Hematopoietic multipotent progenitor cell treated with erythropoietin and hydrocortisone succinate and interleukin-3 and kit ligand, for 17 days (in vitro differentiated cells): Measurements from ENCODE around the gene FOS.
A peak's percentile ranks its signal among the peaks of the same experiment; 100 is the strongest.
"Not testable (repeated sequence)": the region's sequence is repeated elsewhere in the genome, so short reads cannot be mapped to it uniquely, and the experiment has no call there.

Experiments
- DNase-seq: peaks from one replicate; pipeline ENCODE4 v3.0.0-alpha.2; 2015; ENCODE audit warnings: low spot score

Gene FOS

DNA sequence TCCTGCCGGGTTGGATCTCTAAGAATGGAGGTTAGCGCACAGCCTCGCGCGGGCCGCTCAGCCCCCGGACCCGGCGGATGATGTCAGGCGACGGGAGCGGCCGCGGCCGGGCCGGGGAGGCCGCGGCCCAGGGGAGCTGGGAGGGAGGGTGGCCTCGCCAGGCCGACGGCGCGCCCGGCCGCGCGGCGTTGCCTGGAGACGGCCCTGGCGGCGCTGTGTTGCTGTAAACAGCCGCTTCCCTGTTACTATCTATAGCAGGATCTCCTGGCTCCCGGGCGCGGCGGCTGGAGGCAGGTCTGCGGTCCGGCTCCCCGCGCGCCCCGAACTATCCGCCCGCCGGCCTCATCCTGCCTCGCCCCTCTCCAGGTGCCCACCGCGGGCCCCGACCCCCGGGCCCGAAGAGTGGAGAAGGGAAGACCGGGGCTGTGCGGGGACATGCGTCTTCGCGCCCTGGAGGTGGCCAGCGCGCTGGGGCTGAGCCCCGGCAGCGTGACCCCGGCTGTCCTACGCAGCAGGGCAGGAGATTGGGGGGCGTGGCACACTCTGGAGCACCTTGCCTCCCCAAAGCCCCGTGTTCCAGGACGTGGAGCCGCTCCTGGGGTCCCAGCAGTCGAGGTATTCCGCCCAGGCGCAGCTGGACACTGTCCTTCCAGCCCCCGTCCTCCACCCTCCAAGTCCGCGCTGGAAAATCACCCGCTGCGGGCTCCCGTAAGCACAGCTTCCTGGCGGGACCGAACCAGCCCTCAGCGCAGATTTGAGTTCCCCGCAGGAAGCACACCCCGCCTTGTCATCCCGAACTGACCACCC lies 1.4 kb upstream of the FOS start:
- peak; percentile 90 for DNase-seq

DNA sequence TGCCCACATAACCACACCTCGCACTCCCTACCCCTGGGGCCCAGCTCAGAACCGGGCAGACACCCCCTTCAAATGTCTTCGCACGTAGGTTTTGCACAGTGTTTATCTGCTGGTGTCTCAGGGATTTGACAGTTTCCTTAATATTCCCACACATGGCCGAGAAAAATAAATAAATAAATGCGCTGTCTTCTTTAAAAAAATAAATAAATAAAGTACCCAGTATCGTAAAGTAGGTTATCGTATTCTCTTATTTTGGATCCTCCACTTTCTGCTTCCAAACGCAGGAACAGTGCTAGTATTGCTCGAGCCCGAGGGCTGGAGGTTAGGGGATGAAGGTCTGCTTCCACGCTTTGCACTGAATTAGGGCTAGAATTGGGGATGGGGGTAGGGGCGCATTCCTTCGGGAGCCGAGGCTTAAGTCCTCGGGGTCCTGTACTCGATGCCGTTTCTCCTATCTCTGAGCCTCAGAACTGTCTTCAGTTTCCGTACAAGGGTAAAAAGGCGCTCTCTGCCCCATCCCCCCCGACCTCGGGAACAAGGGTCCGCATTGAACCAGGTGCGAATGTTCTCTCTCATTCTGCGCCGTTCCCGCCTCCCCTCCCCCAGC lies 710 bp upstream of the FOS start:
- peak; percentile 58 for DNase-seq

DNA sequence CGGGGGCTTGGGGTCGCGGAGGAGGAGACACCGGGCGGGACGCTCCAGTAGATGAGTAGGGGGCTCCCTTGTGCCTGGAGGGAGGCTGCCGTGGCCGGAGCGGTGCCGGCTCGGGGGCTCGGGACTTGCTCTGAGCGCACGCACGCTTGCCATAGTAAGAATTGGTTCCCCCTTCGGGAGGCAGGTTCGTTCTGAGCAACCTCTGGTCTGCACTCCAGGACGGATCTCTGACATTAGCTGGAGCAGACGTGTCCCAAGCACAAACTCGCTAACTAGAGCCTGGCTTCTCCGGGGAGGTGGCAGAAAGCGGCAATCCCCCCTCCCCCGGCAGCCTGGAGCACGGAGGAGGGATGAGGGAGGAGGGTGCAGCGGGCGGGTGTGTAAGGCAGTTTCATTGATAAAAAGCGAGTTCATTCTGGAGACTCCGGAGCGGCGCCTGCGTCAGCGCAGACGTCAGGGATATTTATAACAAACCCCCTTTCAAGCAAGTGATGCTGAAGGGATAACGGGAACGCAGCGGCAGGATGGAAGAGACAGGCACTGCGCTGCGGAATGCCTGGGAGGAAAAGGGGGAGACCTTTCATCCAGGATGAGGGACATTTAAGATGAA lies 630 bp downstream of the FOS start:
- DNase-seq, result peak; percentile 85

DNA sequence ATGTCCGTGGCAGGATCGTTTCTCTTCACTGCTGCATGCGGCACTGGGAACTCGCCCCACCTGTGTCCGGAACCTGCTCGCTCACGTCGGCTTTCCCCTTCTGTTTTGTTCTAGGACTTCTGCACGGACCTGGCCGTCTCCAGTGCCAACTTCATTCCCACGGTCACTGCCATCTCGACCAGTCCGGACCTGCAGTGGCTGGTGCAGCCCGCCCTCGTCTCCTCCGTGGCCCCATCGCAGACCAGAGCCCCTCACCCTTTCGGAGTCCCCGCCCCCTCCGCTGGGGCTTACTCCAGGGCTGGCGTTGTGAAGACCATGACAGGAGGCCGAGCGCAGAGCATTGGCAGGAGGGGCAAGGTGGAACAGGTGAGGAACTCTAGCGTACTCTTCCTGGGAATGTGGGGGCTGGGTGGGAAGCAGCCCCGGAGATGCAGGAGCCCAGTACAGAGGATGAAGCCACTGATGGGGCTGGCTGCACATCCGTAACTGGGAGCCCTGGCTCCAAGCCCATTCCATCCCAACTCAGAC lies 1.2 kb downstream of the FOS start:
- no peak for DNase-seq

DNA sequence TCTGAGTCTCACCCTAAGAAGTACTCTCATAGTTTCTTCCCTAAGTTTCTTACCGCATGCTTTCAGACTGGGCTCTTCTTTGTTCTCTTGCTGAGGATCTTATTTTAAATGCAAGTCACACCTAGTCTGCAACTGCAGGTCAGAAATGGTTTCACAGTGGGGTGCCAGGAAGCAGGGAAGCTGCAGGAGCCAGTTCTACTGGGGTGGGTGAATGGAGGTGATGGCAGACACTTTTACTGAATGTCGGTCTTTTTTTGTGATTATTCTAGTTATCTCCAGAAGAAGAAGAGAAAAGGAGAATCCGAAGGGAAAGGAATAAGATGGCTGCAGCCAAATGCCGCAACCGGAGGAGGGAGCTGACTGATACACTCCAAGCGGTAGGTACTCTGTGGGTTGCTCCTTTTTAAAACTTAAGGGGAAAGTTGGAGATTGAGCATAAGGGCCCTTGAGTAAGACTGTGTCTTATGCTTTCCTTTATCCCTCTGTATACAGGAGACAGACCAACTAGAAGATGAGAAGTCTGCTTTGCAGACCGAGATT lies 1.7 kb downstream of the FOS start:
- no peak for DNase-seq

DNA sequence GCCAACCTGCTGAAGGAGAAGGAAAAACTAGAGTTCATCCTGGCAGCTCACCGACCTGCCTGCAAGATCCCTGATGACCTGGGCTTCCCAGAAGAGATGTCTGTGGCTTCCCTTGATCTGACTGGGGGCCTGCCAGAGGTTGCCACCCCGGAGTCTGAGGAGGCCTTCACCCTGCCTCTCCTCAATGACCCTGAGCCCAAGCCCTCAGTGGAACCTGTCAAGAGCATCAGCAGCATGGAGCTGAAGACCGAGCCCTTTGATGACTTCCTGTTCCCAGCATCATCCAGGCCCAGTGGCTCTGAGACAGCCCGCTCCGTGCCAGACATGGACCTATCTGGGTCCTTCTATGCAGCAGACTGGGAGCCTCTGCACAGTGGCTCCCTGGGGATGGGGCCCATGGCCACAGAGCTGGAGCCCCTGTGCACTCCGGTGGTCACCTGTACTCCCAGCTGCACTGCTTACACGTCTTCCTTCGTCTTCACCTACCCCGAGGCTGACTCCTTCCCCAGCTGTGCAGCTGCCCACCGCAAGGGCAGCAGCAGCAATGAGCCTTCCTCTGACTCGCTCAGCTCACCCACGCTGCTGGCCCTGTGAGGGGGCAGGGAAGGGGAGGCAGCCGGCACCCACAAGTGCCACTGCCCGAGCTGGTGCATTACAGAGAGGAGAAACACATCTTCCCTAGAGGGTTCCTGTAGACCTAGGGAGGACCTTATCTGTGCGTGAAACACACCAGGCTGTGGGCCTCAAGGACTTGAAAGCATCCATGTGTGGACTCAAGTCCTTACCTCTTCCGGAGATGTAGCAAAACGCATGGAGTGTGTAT lies 2.4 kb downstream of the FOS start:
- peak; percentile 31 for DNase-seq

DNA sequence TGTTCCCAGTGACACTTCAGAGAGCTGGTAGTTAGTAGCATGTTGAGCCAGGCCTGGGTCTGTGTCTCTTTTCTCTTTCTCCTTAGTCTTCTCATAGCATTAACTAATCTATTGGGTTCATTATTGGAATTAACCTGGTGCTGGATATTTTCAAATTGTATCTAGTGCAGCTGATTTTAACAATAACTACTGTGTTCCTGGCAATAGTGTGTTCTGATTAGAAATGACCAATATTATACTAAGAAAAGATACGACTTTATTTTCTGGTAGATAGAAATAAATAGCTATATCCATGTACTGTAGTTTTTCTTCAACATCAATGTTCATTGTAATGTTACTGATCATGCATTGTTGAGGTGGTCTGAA lies 3.0 kb downstream of the FOS start:
- no peak for DNase-seq

DNA sequence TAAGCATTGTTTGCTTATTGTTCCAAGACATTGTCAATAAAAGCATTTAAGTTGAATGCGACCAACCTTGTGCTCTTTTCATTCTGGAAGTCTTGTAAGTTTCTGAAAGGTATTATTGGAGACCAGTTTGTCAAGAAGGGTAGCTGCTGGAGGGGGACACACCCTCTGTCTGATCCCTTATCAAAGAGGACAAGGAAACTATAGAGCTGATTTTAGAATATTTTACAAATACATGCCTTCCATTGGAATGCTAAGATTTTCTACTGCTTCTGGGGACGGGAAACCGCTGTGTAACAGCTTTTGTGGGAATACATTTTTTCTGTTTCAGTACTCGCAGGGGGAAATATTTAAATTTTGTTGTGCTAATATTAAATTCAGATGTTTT lies 3.5 kb downstream of the FOS start:
- DNase-seq, result peak; percentile 34

DNA sequence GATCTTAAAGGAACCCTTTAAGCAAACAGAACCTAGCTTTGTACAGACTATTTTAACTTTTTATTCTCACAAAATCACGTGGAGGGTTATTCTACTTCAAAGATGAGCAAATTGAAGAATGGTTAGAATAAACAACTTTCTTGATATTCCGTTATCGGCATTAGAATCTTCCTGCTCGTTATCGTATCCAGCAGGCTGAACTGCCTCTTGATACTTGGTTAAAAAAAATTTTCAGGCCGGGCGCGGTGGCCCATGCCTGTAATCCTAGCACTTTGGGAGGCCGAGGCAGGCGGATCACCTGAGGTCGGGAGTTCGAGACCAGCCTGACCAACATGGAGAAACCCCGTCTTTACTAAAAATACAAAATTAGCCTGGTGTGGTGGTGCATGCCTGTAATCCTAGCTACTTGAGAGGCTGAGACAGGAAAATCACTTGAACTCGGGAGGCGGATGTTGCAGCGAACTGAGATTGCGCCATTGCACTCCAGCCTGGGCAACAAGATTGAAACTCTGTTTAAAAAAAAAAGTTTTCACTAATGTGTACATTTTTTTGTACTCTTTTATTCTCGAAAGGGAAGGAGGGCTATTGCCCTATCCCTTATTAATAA lies 4.0 kb downstream of the FOS start:
- DNase-seq, result not testable (repeated sequence)

DNA sequence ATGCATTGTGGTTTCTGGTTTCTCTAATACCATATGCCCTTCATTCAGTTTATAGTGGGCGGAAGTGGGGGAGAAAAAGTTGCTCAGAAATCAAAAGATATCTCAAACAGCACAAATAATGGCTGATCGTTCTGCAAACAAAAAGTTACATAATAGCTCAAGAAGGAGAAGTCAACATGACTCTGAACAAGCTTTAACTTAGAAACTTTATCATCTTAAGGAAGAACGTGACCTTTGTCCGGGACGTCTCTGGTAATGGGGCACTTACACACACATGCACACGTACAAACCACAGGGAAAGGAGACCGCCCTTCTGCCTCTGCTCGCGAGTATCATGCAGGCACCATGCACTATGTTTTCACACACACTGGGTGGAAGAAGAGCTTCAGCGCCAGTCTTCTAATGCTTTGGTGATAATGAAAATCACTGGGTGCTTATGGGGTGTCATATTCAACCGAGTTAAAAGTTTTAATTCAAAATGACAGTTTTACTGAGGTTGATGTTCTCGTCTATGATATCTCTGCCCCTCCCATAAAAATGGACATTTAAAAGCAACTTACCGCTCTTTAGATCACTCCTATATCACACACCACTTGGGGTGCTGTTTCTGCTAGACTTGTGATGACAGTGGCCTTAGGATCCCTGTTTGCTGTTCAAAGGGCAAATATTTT lies 4.7 kb downstream of the FOS start:
- DNase-seq, result peak; percentile 70

DNA sequence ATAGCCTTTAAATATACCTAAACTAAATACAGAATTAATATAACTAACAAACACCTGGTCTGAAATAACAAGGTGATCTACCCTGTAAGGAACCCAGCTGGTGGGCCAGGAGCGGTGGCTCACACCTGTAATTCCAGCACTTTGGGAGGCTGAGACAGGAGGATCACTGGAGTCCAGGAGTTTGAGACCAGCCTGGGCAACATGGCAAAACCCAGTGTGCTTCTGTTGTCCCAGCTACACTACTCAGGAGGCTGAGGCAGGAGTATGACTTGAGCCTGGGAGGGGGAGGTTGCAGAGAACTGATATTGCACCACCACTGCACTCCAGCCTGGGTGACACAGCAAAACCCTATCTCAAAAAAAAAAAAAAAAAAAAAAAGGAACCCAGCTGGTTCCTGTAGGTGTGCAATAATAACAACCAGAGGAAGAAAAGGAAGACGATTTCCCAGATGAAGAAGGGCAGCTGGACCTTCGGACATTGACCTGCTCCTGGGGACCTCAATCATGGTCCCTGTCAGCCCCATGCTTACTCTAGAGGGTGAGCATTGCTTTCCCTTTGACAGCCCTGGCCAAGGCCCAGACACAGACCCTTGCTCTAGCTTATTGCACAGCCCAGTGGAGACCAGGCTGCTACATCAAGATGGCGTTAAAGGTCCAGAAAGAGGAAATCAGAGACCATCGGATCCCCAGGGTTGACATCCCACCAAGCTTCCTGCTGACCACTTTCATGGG lies 5.4 kb downstream of the FOS start:
- peak; percentile 91 for DNase-seq

DNA sequence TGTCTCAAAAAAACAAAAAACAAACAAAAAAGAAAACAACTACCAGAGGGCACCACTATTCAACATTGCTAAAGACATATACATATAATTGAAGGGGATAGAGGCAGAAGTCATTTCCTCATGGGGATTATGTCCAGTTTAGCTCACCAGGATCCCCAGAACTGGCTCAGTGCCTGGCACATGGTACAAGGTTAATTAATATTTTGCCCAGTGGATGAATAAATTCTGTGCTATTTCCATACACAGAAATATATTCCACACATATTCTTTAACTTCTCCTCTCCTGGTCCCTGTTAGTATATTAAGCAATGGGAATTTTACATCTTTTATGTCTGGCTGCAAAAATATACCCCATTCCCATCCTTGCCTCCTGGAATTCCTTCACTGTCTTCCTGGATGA lies 6.7 kb downstream of the FOS start:
- no peak for DNase-seq

DNA sequence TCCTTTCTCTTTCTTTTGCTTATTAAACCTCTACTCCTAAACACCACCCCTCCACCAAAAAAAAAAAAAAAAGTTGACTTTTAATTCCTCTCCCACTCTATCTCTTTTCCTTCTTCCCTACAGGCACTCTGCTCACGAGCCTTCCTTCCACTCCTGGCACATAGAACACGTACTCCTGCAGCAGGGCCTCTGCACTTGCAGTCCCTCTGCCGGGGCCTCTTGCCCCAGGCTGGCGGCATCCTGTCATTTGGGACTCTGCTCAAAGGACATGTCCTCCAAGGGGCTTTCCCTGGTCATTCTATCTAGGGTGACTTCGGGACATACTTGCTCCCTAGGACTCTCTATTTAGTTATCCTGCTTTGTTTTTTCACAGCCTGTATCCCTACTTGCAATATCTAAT lies 7.7 kb downstream of the FOS start:
- no peak for DNase-seq

DNA sequence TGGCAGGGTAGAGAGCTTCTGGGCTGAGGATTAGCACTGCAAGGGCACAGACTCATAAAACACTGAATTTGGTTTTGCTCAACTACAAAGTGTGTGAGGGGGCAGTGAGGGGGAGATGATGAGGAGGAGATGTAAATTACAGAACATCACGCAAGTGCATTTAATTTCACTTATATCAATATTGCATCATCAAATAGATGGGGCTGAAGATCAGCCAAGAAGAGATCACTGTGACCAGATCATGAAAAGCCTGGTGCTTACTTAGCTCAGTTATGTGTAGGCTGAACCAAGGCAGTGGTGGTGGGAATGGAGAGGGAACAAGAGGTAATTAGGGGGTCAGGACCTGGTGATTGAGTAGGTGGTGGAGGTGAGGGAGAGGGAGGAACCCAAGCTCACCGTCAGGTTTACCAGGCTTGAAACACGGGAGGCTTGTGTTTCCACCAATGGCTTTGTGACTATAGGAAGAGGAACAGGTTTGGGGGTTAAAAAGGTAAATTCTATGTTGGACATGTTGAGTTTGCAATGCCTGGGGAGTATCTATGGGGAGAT lies 11.3 kb downstream of the FOS start:
- DNase-seq, result no peak

DNA sequence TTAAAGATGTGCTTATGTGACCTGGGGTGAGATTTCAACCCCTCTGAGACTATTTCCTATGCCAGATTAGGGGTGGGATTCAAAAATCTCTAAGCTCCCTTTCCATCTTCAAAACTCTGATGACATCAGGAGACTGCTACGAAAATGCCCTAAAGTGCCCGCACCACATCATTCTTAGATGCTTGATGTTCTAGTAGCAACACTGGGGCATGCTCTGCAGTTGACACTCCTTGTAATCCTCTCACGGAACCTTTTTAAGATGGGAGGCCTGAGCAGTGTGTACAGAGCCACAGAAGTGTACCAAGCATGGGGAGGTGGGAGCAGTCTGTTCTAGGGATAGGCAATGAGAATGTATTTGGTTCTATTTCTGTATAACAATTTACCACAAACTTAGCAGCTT lies 12.2 kb downstream of the FOS start:
- DNase-seq, result no peak

DNA sequence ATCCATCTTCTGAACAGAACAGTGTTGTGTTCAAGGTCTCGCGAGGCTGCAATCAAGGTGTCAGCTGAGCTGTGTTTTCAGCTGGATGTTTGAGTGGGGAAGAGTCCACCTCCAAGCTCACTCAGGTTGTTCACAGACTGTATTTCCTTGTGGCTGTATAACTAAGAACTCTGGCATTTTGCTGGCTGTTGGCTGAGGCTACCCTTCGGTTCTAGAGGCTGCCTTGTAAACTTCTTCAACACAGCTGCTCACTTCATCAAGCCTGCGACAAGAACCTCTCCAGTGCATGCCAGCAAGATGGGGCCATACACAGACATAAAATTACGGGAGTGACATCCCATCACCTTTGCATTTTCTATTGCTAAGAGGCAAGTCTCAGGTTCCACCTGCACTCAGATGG lies 12.7 kb downstream of the FOS start:
- no peak for DNase-seq

DNA sequence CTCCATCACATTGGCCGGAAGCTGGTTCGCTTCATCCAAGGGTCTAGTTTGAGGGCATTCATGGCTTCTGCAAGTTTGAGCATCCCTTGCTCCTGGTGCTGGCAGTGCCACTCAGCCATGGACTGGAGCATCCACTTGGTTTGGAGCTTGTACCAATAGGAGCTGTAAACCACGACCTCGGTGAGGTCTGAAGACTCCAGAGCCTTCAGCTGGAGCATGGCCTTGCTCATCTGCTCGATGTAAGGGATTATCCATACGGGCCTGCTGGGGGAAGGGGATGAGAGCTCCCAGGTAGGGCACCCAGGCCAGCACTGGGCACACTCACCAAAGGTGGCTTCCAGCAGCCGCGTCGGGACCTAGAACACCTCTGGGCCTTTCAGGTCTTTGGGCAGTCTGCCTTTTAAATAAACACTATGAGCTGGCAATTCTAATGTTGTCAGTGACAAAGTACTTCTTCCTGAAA lies 13.5 kb downstream of the FOS start:
- DNase-seq, result no peak

DNA sequence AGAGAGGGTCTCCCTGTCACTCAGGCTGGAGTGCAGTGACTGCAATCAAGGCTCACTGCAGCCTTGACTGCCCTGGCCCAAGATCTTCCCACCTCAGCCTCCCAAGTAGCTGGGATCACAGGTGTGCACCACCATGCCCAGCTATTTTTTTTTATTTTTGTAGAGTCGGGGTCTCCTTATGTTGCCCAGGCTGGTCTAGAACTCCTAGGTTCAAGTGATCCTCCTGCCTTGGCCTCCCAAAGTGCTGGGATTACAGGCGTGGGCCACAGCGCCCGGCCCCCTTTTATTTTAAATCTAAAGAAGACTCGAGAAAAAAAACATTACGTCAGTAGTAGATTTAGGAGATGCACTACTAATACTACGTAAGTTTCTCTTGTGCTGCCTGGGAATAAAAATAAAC lies 14.3 kb downstream of the FOS start:
- no peak for DNase-seq

DNA sequence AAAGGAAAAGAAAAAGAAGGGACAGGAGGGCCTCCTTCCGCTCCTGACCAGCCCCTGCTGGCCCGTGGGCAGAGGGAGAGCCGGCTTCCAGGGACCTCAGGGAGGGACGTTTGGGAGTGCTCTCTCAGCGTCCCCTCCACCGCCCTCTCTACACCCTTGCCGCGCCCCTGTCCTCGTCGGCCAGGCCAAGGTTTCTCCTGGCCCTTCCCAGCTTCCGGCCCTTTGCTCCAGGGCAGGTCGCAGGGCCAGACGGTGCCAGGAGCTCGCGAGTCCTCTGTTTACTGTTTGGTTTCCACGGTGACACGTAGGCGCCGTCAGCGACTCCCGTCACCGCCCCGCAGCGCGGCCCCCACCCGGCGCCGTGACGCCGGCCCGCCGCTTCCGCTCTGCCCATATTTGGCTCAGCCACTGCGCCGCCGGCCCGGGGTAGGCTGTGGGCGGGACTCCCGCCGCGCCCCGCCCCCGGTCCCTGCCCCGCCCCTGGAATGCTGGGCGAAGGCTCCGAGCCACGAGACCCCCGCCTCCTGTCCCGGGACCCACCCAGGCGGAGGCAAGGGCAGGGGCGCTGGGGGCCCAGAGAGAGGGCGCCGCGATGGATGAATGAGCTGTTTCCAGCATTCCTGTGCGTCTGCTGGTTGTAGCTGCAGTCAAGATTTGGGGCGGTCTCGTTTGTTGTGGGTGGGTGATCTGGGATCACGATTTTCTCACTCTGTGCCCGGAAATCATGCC lies 15.5 kb downstream of the FOS start:
- peak; percentile 98 for DNase-seq
